Stimulated activated CD4-positive, alpha-beta T cell treated with anti-CD3 and anti-CD28 coated beads, TNF-alpha, amount 100 ng/mL, for 4 hours (primary cell): ENCODE data around the gene GNG3.

Experiments
- DNase-seq, 3 experiments: peaks; one replicate each; pipeline ENCODE4 v3.0.0-alpha.2; 2020; ENCODE audit warnings: low read depth in 3 of 3

GNG3 gene

GRCh38 chr11:62757846-62758788 is 50.6 kb downstream of the GNG3 start:
- no peak for DNase-seq
